Stimulated activated memory B cell treated with anti-CD40 and anti-IgM and Interleukin-4, amounts not matched to agents 10 μg/mL and 1 μg/mL and 100 μg/mL, for 72 hours (primary cell): ENCODE measurements around the gene FCER2.
"Not testable (repeated sequence)": the region's sequence is repeated elsewhere in the genome, so short reads cannot be mapped to it uniquely, and the experiment has no call there.

ENCODE experiments used
- ATAC-seq: fragments of 150-1000 bp; cut with Tn5 transposase; 2 replicates; pipeline ENCODE4 v1.10.0; 2021
- H3K27ac Mint-ChIP-seq: one replicate; pipeline ENCODE4 v1.8.0; 2022; ENCODE audit warnings: mild to moderate bottlenecking, mixed read lengths
- H3K27me3 Mint-ChIP-seq: one replicate; pipeline ENCODE4 v1.8.0; 2022; ENCODE audit warnings: mixed read lengths
- H3K36me3 Mint-ChIP-seq: one replicate; pipeline ENCODE4 v1.8.0; 2022; ENCODE audit warnings: mixed read lengths
- H3K4me1 Mint-ChIP-seq: one replicate; pipeline ENCODE4 v1.8.0; 2022; ENCODE audit warnings: mixed read lengths
- H3K4me3 Mint-ChIP-seq: one replicate; pipeline ENCODE4 v1.8.0; 2022; ENCODE audit warnings: mild to moderate bottlenecking, moderate library complexity, mixed read lengths
- H3K9me3 Mint-ChIP-seq: one replicate; pipeline ENCODE4 v1.8.0; 2022; ENCODE audit warnings: mixed read lengths

FCER2 gene

GRCh38 chr19:7701654-7702457 is at the start of gene FCER2:
Gene FCER2, minus strand, starts transcription at chr19:7702131. Its CDS starts 2,371 bp downstream, at chr19:7699760.
- Mint-ChIP-seq H3K27ac (peak within 1 kb of the TSS; percentile 100), H3K4me1 (peaks cover 90% of the 10 kb centered on the region), H3K4me3 (peak within 1 kb of the TSS; percentile 95)

GRCh38 chr19:7751157-7751783 is 49.3 kb upstream of the FCER2 start:
- Mint-ChIP-seq H3K9me3 (peaks cover 37% of the 10 kb centered on the region), H3K4me1 (peaks cover 54% of the 10 kb centered on the region), H3K4me3 (peak overlapping the region; percentile 47), H3K27ac (peak overlapping the region; percentile 75), H3K36me3 (peaks cover 15% of the 10 kb centered on the region), H3K27me3 (peaks cover 13% of the 10 kb centered on the region)
- peak; percentile 98 for ATAC-seq

More at GRCh38 chr19:7701654-7702457, at the start of gene FCER2:
- peak; percentile 83 for ATAC-seq
- Mint-ChIP-seq H3K36me3 (peaks cover 53% of the 10 kb centered on the region), H3K27me3 (no peaks in the 10 kb centered on the region), H3K9me3 (no peaks in the 10 kb centered on the region)

GRCh38 chr19:7748756-7749155 is 46.8 kb upstream of the FCER2 start:
- Mint-ChIP-seq H3K27me3 (peaks cover 13% of the 10 kb centered on the region), H3K9me3 (peaks cover 18% of the 10 kb centered on the region), H3K27ac (no peak overlapping the region), H3K36me3 (peaks cover 6% of the 10 kb centered on the region), H3K4me1 (peaks cover 61% of the 10 kb centered on the region), H3K4me3 (no peak overlapping the region)
- no peak for ATAC-seq

GRCh38 chr19:7748171-7748570 is 46.2 kb upstream of the FCER2 start:
- Mint-ChIP-seq H3K4me3 (no peak overlapping the region), H3K9me3 (peaks cover 16% of the 10 kb centered on the region), H3K36me3 (peaks cover 6% of the 10 kb centered on the region), H3K27me3 (peaks cover 13% of the 10 kb centered on the region), H3K4me1 (peaks cover 62% of the 10 kb centered on the region), H3K27ac (no peak overlapping the region)
- ATAC-seq = no peak

- peaks cover 13% of the 10 kb centered on the region for H3K27me3 Mint-ChIP-seq
- peaks cover 65% of the 10 kb centered on the region for H3K4me1 Mint-ChIP-seq
- peak within 1 kb of the TSS; percentile 70 for H3K27ac Mint-ChIP-seq
- ATAC-seq = no peak
- peaks cover 3% of the 10 kb centered on the region for H3K36me3 Mint-ChIP-seq
- peaks cover 13% of the 10 kb centered on the region for H3K9me3 Mint-ChIP-seq
- no peak within 1 kb of the TSS for H3K4me3 Mint-ChIP-seq
Measured at GRCh38 chr19:7746903-7747884, 45.3 kb upstream of the FCER2 start, which contains the start of gene CD209. Gene CD209, minus strand, starts transcription at chr19:7747534. Its CDS starts 23 bp downstream, at chr19:7747511.

- peaks cover 11% of the 10 kb centered on the region for H3K9me3 Mint-ChIP-seq
Measured at GRCh38 chr19:7746306-7746705, 44.4 kb upstream of the FCER2 start.

GRCh38 chr19:7744871-7745650 is 43.1 kb upstream of the FCER2 start:
- Mint-ChIP-seq H3K9me3 (peaks cover 9% of the 10 kb centered on the region), H3K27ac (no peak overlapping the region), H3K4me3 (peak overlapping the region; percentile 16), H3K27me3 (peaks cover 22% of the 10 kb centered on the region), H3K4me1 (peaks cover 59% of the 10 kb centered on the region), H3K36me3 (no peaks in the 10 kb centered on the region)
- ATAC-seq = no peak

More at GRCh38 chr19:7746306-7746705, 44.4 kb upstream of the FCER2 start:
- H3K4me3 Mint-ChIP-seq, ATAC-seq, H3K27ac Mint-ChIP-seq, H3K36me3 Mint-ChIP-seq: not testable (repeated sequence)
- Mint-ChIP-seq H3K27me3 (peaks cover 13% of the 10 kb centered on the region), H3K4me1 (peaks cover 64% of the 10 kb centered on the region)

GRCh38 chr19:7744199-7744786 is 42.4 kb upstream of the FCER2 start:
- ATAC-seq = peak; percentile 22

GRCh38 chr19:7743425-7743841 is 41.5 kb upstream of the FCER2 start:
- peaks cover 9% of the 10 kb centered on the region for H3K9me3 Mint-ChIP-seq
- H3K4me3 Mint-ChIP-seq = no peak overlapping the region
- no peaks in the 10 kb centered on the region for H3K36me3 Mint-ChIP-seq
- H3K4me1 Mint-ChIP-seq = peaks cover 72% of the 10 kb centered on the region
- peak overlapping the region; percentile 50 for H3K27ac Mint-ChIP-seq
- peaks cover 23% of the 10 kb centered on the region for H3K27me3 Mint-ChIP-seq
- ATAC-seq = peak; percentile 97

More at GRCh38 chr19:7744199-7744786, 42.4 kb upstream of the FCER2 start:
- no peak overlapping the region for H3K4me3 Mint-ChIP-seq
- H3K9me3 Mint-ChIP-seq = peaks cover 9% of the 10 kb centered on the region
- peaks cover 65% of the 10 kb centered on the region for H3K4me1 Mint-ChIP-seq
- peaks cover 23% of the 10 kb centered on the region for H3K27me3 Mint-ChIP-seq
- H3K36me3 Mint-ChIP-seq = no peaks in the 10 kb centered on the region
- H3K27ac Mint-ChIP-seq = peak overlapping the region; percentile 50

GRCh38 chr19:7742991-7743390 is 41.1 kb upstream of the FCER2 start:
- ATAC-seq = no peak
- Mint-ChIP-seq H3K27ac (peak overlapping the region; percentile 50), H3K4me3 (no peak overlapping the region), H3K4me1 (peaks cover 69% of the 10 kb centered on the region), H3K36me3 (no peaks in the 10 kb centered on the region), H3K9me3 (peaks cover 5% of the 10 kb centered on the region), H3K27me3 (peaks cover 23% of the 10 kb centered on the region)

- no peak overlapping the region for H3K4me3 Mint-ChIP-seq
- H3K27me3 Mint-ChIP-seq = peaks cover 19% of the 10 kb centered on the region
- H3K36me3 Mint-ChIP-seq = no peaks in the 10 kb centered on the region
- no peak for ATAC-seq
- peaks cover 65% of the 10 kb centered on the region for H3K4me1 Mint-ChIP-seq
- no peak overlapping the region for H3K27ac Mint-ChIP-seq
- H3K9me3 Mint-ChIP-seq = peaks cover 3% of the 10 kb centered on the region
Measured at GRCh38 chr19:7742575-7742974, 40.6 kb upstream of the FCER2 start.

- no peak overlapping the region for H3K27ac Mint-ChIP-seq
- H3K4me3 Mint-ChIP-seq = no peak overlapping the region
- peaks cover 20% of the 10 kb centered on the region for H3K27me3 Mint-ChIP-seq
- H3K36me3 Mint-ChIP-seq = no peaks in the 10 kb centered on the region
- no peak for ATAC-seq
- peaks cover 63% of the 10 kb centered on the region for H3K4me1 Mint-ChIP-seq
- H3K9me3 Mint-ChIP-seq = peaks cover 3% of the 10 kb centered on the region
Measured at GRCh38 chr19:7740682-7741054, 38.7 kb upstream of the FCER2 start.

- ATAC-seq = no peak
- Mint-ChIP-seq H3K4me3 (no peak overlapping the region), H3K36me3 (no peaks in the 10 kb centered on the region), H3K9me3 (peaks cover 3% of the 10 kb centered on the region), H3K4me1 (peaks cover 62% of the 10 kb centered on the region), H3K27ac (peak overlapping the region; percentile 2), H3K27me3 (peaks cover 20% of the 10 kb centered on the region)
Measured at GRCh38 chr19:7739801-7740681, 38.1 kb upstream of the FCER2 start.
